GM23338 (cell line): Measurements from ENCODE around the gene SSBP2. TPM values are rescaled to one million over a fixed set of nuclear protein-coding genes. Genes with fewer than 3 reads are reported as not detected.

Experiments used
- ATAC-seq: fragments of 200-7000 bp; cut with Tn5 transposase; 3 replicates; pipeline ENCODE4 v1.9.1; 2020
- DNase-seq: peaks from one replicate; pipeline ENCODE4 v3.0.0-alpha.2; 2015; ENCODE audit warnings: low spot score
- H2AFZ ChIP-seq: fragments of 200-600 bp; sonication (generic); 2 replicates; pipeline ENCODE4 v1.8.0; 2016; ENCODE audit warnings: antibody characterized with exemption, mild to moderate bottlenecking, moderate library complexity
- H3F3A ChIP-seq: fragments of 200-600 bp; sonication (generic); replicated peaks from 2 replicates; pipeline ENCODE4 v1.8.0; 2017; ENCODE audit warnings: antibody characterized with exemption, mixed run types, low read depth
- H3K27ac ChIP-seq: fragments of 200-600 bp; sonication (generic); 2 replicates; pipeline ENCODE4 v1.6.1; 2016; ENCODE audit warnings: low read depth
- H3K27me3 ChIP-seq: fragments of 200-600 bp; sonication (generic); 2 replicates; pipeline ENCODE4 v1.8.0; 2016; ENCODE audit warnings: mild to moderate bottlenecking, mixed run types, moderate library complexity; ENCODE audit not compliant: insufficient read depth
- H3K36me3 ChIP-seq: fragments of 200-600 bp; sonication (generic); 2 replicates; pipeline ENCODE4 v1.8.0; 2016; ENCODE audit warnings: mild to moderate bottlenecking; ENCODE audit not compliant: insufficient read depth
- H3K4me1 ChIP-seq: fragments of 200-600 bp; sonication (generic); 2 replicates; pipeline ENCODE4 v1.8.0; 2016; ENCODE audit warnings: mild to moderate bottlenecking, moderate library complexity; ENCODE audit not compliant: insufficient read depth
- H3K4me2 ChIP-seq: fragments of 200-600 bp; sonication (generic); 2 replicates; pipeline ENCODE4 v1.7.1; 2017; ENCODE audit warnings: mixed run types
- H3K4me3 ChIP-seq: fragments of 200-600 bp; sonication (generic); 2 replicates; pipeline ENCODE4 v1.6.1; 2016; ENCODE audit warnings: mixed run types
- H3K79me2 ChIP-seq: fragments of 200-600 bp; sonication (generic); replicated peaks from 2 replicates; pipeline ENCODE4 v1.8.0; 2017; ENCODE audit warnings: mild to moderate bottlenecking; ENCODE audit not compliant: insufficient read depth
- H3K9me2 ChIP-seq: fragments of 200-600 bp; sonication (generic); 2 replicates; pipeline ENCODE4 v1.8.0; 2017; ENCODE audit not compliant: insufficient read depth
- H4K20me1 ChIP-seq: fragments of 200-600 bp; sonication (generic); replicated peaks from 2 replicates; pipeline ENCODE4 v1.8.0; 2017; ENCODE audit warnings: mild to moderate bottlenecking; ENCODE audit not compliant: insufficient read depth
- H3K27ac Mint-ChIP-seq: 2 replicates; pipeline ENCODE4 v1.8.0; 2020; ENCODE audit warnings: inconsistent platforms, mild to moderate bottlenecking, moderate library complexity, mixed read lengths
- H3K27me3 Mint-ChIP-seq: 3 replicates; pipeline ENCODE4 v1.8.0; 2022; ENCODE audit warnings: low read depth, mild to moderate bottlenecking, moderate library complexity, mixed read lengths, inconsistent platforms; ENCODE audit not compliant: insufficient read depth, poor library complexity
- H3K36me3 Mint-ChIP-seq: 3 replicates; pipeline ENCODE4 v1.8.0; 2021; ENCODE audit warnings: low read depth, mild to moderate bottlenecking, inconsistent platforms, moderate library complexity, mixed read lengths
- H3K4me1 Mint-ChIP-seq: 3 replicates; pipeline ENCODE4 v1.8.0; 2020; ENCODE audit warnings: mild to moderate bottlenecking, inconsistent platforms, mixed read lengths
- H3K4me3 Mint-ChIP-seq: 3 replicates; pipeline ENCODE4 v1.8.0; 2021; ENCODE audit warnings: moderate library complexity, mild to moderate bottlenecking, inconsistent platforms, mixed read lengths
- H3K9me3 Mint-ChIP-seq: 3 replicates; pipeline ENCODE4 v1.8.0; 2020; ENCODE audit warnings: moderate library complexity, mild to moderate bottlenecking, inconsistent platforms, mixed read lengths
- NANOG ChIP-seq: IDR thresholded peaks from 2 replicates; pipeline ENCODE4 v1.6.1; 2016; ENCODE audit warnings: antibody characterized with exemption, borderline replicate concordance
- STAT1 ChIP-seq: IDR thresholded peaks from one replicate; pipeline ENCODE4 v1.6.1; 2016; ENCODE audit warnings: antibody characterized with exemption; ENCODE audit not compliant: unreplicated experiment
- ZNF114 ChIP-seq: fragments of 250-450 bp; sonication (Bioruptor Pico); IDR thresholded peaks from 2 replicates; pipeline ENCODE4 v1.5.0; 2020; ENCODE audit warnings: mild to moderate bottlenecking, moderate library complexity
- ZNF331 ChIP-seq: fragments of 250-450 bp; sonication (Bioruptor Pico); IDR thresholded peaks from 2 replicates; pipeline ENCODE4 v1.5.0; 2020; ENCODE audit warnings: low read depth, mild to moderate bottlenecking, moderate library complexity
- ZNF462 ChIP-seq: fragments of 250-450 bp; sonication (Bioruptor Pico); IDR thresholded peaks from 2 replicates; pipeline ENCODE4 v1.5.0; 2020; ENCODE audit warnings: mild to moderate bottlenecking, moderate library complexity
- polyA plus RNA-seq: library from polyadenylated mRNA; unstranded; fragments of >200 nt; fragmentation: Nextera tagmentation; extraction: Ambion mirVana; gene quantifications from 2 replicates; pipeline ENCODE4 v1.2.1, GENCODE V29; 2016
- total RNA-seq: library from RNA; depleted of rRNA; stranded (reverse); fragments of >200 nt; shearing (Covaris generic); gene quantifications from 2 replicates; pipeline ENCODE4 v1.2.3, GENCODE V29; 2014
- TF ChIP-seq, protein P1 (sequence below), 2 experiments: fragments of 200-600 bp in 1 of 2; sonication (generic) in 1 of 2; conservative IDR thresholded peaks; 2 replicates each; pipeline versions ENCODE4 v1.5.1 to v1.6.1; 2016 to 2017; ENCODE audit warnings: antibody characterized with exemption in 2 of 2, low read depth in 2 of 2, mild to moderate bottlenecking in 2 of 2, moderate library complexity in 1 of 2

SSBP2 gene
- total and polyA plus RNA-seq, 2 experiments from 2014 or later, result 21.5 to 24.7 TPM

GRCh38 chr5:81572201-81572600 is 178.7 kb downstream of the SSBP2 start:
- no peaks in the 10 kb centered on the region for H3K27me3 ChIP-seq
- H2AFZ ChIP-seq, result no peak overlapping the region
- no peak for DNase-seq
- no peaks in the 10 kb centered on the region for H3F3A ChIP-seq
- Mint-ChIP-seq H3K4me3 (no peak overlapping the region), H3K27me3 (peaks cover 3% of the 10 kb centered on the region), H3K36me3 (peaks cover 20% of the 10 kb centered on the region; the same call in 2 of the 3 replicates), H3K9me3 (peaks cover 4% of the 10 kb centered on the region; the same call in 2 of the 3 replicates), H3K27ac (no peak overlapping the region), H3K4me1 (no peaks in the 10 kb centered on the region; the same call in 2 of the 3 replicates)
- no peaks in the 10 kb centered on the region for H3K79me2 ChIP-seq
- no peaks in the 10 kb centered on the region for H3K4me1 ChIP-seq
- H3K9me2 ChIP-seq, result no peaks in the 10 kb centered on the region
- no peak overlapping the region for H3K27ac ChIP-seq
- H3K36me3 ChIP-seq, result no peaks in the 10 kb centered on the region; the same call in 1 of the 2 replicates
- H4K20me1 ChIP-seq, result no peaks in the 10 kb centered on the region
- no peak overlapping the region for H3K4me2 ChIP-seq
- TF ChIP-seq STAT1 (no peak), ZNF114 (no peak), ZNF462 (CRISPR knock-in tag) (no peak), ZNF331 (CRISPR knock-in tag) (no peak), NANOG (no peak)
- TF ChIP-seq, protein P1, sequence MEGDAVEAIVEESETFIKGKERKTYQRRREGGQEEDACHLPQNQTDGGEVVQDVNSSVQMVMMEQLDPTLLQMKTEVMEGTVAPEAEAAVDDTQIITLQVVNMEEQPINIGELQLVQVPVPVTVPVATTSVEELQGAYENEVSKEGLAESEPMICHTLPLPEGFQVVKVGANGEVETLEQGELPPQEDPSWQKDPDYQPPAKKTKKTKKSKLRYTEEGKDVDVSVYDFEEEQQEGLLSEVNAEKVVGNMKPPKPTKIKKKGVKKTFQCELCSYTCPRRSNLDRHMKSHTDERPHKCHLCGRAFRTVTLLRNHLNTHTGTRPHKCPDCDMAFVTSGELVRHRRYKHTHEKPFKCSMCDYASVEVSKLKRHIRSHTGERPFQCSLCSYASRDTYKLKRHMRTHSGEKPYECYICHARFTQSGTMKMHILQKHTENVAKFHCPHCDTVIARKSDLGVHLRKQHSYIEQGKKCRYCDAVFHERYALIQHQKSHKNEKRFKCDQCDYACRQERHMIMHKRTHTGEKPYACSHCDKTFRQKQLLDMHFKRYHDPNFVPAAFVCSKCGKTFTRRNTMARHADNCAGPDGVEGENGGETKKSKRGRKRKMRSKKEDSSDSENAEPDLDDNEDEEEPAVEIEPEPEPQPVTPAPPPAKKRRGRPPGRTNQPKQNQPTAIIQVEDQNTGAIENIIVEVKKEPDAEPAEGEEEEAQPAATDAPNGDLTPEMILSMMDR (conservative IDR thresholded peaks at IDR 0.05; ENCODE audit: low read depth in 2 of 2), result no peak
- no peak for ATAC-seq
- H3K4me3 ChIP-seq, result no peak overlapping the region
